Activated T-cell treated with anti-CD3 and anti-CD28 coated beads, Interleukin-2, amount 50 U/mL, for 24 hours (primary cell): ENCODE data around the gene EGFL7.
"Not testable (repeated sequence)": the region's sequence is repeated elsewhere in the genome, so short reads cannot be mapped to it uniquely, and the experiment has no call there.

Source experiments
- DNase-seq: peaks from one replicate; pipeline ENCODE4 v3.0.0-alpha.2; 2020
- H3K27ac Mint-ChIP-seq: 2 replicates; pipeline ENCODE4 v1.8.0; 2020; ENCODE audit warnings: mild to moderate bottlenecking, mixed read lengths
- H3K27me3 Mint-ChIP-seq: 2 replicates; pipeline ENCODE4 v1.8.0; 2020; ENCODE audit warnings: mixed read lengths
- H3K36me3 Mint-ChIP-seq: 2 replicates; pipeline ENCODE4 v1.8.0; 2020; ENCODE audit warnings: low read depth, mixed read lengths
- H3K4me1 Mint-ChIP-seq: 2 replicates; pipeline ENCODE4 v1.8.0; 2020; ENCODE audit warnings: low read depth, mixed read lengths
- H3K4me3 Mint-ChIP-seq: 2 replicates; pipeline ENCODE4 v1.8.0; 2020; ENCODE audit warnings: mild to moderate bottlenecking, moderate library complexity, mixed read lengths
- H3K9me3 Mint-ChIP-seq: 2 replicates; pipeline ENCODE4 v1.8.0; 2020; ENCODE audit warnings: mixed read lengths

Gene EGFL7

DNA sequence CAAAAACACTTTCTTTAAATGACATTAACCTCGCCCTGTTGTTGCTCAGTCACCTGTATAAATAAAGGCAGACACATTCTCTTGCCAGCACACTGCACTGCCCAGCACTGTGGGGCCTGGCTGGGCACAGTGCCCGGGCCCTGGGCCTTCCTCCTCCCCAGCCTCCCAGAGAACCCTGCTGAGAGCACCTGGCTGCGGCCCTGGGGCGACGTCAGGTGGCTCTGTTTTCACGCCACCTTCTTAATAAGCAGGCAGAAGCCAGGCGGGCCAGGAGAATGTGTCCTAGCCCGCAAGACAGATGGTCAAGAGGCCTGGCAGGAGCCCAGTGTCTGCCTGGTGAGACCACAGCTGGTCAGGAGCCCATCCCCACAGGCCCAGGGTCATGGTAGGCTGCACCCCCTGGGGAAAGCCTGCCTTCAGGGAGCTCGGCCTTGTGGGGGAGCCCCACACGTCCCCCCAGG lies 32.7 kb downstream of the EGFL7 start:
- Mint-ChIP-seq H3K27ac (no peak overlapping the region), H3K36me3 (no peaks in the 10 kb centered on the region), H3K9me3 (no peaks in the 10 kb centered on the region), H3K4me3 (no peak overlapping the region), H3K4me1 (peaks cover 4% of the 10 kb centered on the region), H3K27me3 (peaks cover 24% of the 10 kb centered on the region)
- DNase-seq: no peak

DNA sequence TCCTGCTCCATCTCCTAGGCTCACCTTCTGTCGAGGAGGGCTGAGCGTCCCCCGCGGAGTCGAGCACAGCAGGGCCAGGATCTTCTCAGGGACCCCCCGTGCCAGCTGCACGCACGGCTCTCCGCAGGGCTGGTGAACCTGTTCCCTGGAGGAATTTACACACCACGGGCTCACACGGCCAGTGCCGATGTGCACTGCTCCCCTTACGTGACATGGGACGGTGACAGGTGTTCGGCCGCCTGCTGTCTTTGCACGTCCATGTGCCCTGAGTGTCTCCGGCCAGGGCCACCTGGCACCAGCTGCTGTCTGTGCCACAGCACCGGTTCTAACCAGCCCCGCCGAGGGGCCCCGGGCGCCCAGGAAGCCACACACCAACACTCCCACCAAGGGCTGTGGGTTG lies 33.2 kb downstream of the EGFL7 start:
- Mint-ChIP-seq H3K27ac (no peak overlapping the region), H3K4me1 (peaks cover 9% of the 10 kb centered on the region), H3K4me3 (no peak overlapping the region), H3K9me3 (no peaks in the 10 kb centered on the region), H3K36me3 (no peaks in the 10 kb centered on the region), H3K27me3 (peaks cover 24% of the 10 kb centered on the region)
- DNase-seq: no peak

DNA sequence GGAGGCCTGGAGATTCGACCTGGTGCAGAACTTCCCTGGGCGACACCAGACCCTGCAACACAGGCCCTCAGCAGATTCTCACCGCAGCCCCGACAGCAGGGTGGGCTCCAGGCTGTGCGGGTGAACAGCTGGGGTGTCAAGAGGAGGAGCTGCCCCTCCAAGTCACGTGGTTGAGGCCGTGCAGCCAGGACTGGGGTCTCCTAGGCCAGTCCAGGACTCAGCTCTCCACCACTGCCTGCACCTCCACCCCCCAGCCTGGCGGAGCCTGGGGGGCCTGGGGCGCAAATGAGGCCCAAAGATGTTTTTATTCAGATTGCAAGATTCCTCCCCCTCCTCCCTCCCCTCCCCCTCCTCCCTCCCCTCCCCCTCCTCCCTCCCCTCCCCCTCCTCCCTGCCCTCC lies 33.8 kb downstream of the EGFL7 start:
- Mint-ChIP-seq H3K36me3 (no peaks in the 10 kb centered on the region), H3K9me3 (no peaks in the 10 kb centered on the region), H3K4me1 (peaks cover 14% of the 10 kb centered on the region), H3K4me3 (no peak overlapping the region), H3K27ac (no peak overlapping the region), H3K27me3 (peaks cover 24% of the 10 kb centered on the region)
- DNase-seq: no peak

DNA sequence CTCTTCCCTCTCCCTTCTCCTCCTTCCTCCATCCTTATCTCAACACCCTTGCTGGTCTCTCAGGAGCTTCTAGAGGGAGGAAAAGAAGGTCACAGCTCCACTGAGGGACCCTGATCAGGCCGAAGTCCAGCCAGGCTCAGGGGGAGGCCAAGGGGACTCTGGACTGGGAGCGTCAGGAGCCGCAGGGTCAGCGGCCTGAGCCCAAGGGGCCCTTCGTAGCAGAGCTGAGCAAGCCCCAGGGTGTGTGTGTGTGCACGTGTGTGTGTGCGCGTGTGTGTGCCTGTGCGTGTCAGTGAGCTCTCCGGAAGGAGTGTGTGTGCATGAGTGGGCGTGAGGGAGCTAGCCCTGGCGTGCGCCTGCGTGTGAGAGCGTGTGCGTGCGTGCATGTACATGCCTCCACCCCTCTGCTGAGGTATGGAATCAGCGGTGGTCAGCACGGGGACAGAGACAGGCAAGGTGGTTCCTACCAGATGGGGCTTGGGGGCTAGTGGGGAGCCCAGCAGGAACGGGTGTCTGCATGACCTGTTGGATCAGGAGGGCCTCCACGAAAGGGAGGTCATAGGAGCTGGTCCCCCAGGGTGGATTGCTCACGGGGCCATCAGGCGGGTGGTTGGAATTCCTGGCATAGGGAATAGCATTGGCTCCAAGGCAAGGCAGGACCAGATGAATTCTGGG lies 34.6 kb downstream of the EGFL7 start:
- DNase-seq: no peak
- no peaks in the 10 kb centered on the region for H3K36me3 Mint-ChIP-seq
- no peak overlapping the region for H3K4me3 Mint-ChIP-seq
- peaks cover 20% of the 10 kb centered on the region for H3K4me1 Mint-ChIP-seq
- peaks cover 27% of the 10 kb centered on the region for H3K27me3 Mint-ChIP-seq
- no peaks in the 10 kb centered on the region for H3K9me3 Mint-ChIP-seq
- no peak overlapping the region for H3K27ac Mint-ChIP-seq

DNA sequence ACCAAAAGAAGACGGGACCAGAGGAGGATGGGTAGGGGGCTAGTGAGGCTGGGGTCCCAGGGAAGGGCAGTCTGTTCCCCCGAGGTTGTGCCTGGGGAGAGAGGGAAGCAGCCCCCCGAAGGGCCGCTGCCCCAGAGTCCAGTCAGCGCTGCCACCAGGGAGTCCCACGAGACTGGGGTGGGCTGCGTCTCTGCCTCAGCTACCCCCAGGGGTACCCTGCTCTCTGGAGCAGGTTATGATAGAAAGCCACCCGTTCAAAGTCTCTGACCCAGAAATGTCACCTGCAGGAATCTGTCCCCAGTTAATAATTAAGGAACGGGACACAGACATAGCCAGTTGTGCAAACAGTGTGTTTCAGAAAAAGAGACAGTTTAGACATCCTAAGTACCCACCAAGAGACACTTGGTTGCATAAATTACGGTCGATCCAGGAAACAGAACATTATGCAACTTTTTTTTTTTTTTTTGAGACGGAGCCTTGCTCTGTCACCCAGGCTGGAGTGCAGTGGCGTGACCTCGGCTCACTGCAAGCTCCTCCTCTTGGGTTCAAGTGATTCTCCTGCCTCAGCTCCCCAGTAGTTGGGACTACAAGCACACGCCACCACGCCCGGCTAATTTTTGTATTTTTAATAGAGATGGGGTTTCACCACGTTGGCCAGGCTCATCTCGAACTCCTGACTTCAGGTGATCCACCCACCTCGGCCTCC lies 35.3 kb downstream of the EGFL7 start:
- Mint-ChIP-seq H3K9me3 (no peaks in the 10 kb centered on the region), H3K27me3 (peaks cover 27% of the 10 kb centered on the region), H3K36me3 (no peaks in the 10 kb centered on the region), H3K4me3 (no peak overlapping the region), H3K4me1 (peaks cover 22% of the 10 kb centered on the region), H3K27ac (no peak overlapping the region)
- DNase-seq: no peak

DNA sequence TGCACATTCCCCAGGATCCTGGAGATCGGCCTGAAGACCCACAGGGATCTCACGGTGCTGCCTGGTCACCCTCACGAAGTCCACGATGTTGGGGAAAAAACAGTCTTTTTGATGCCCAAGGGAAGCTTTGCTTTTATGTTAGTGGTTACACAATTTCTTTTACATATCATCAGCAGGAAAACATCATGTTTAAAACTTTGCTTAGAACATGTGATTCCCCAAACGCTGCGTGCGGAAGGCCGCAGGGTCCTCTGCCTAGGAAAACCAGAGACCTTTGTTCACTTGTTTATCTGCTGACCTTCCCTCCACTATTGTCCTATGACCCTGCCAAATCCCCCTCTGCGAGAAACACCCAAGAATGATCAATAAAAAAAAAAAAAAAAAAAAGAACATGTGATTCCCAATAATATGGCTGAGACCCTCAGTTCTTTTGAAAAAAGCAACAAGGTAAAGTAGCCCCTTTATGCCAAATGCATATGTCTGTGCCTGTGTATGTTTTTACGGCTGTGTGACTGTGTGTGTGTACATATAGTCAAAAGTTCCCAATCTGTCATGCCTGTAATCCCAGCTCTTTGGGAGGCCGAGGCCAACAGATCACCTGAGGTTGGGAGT lies 36.0 kb downstream of the EGFL7 start:
- Mint-ChIP-seq H3K4me1 (peaks cover 24% of the 10 kb centered on the region), H3K4me3 (no peak overlapping the region), H3K9me3 (no peaks in the 10 kb centered on the region), H3K27ac (no peak overlapping the region), H3K36me3 (no peaks in the 10 kb centered on the region), H3K27me3 (peaks cover 27% of the 10 kb centered on the region)
- no peak for DNase-seq

DNA sequence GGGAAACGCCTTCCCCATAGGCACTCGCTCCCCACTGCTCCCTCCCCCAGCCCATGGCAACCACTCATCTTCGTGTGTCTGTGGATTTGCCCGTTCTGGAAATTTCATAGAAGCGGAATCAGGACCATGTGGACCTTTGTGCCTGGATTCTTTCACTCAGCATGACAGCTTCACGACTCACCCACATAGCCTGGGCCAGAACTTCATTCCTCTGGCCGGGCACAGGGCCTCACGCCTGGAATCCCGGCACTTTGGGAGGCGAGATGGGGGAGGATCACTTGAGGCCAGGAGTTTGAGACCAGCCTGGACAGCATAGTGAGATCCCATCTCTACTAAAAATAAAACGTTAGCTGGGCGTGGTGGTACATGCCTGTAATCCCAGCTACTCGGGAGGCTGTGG lies 37.6 kb downstream of the EGFL7 start:
- peaks cover 24% of the 10 kb centered on the region for H3K4me1 Mint-ChIP-seq
- no peak overlapping the region for H3K4me3 Mint-ChIP-seq
- peaks cover 29% of the 10 kb centered on the region for H3K27me3 Mint-ChIP-seq
- H3K9me3 Mint-ChIP-seq: no peaks in the 10 kb centered on the region
- no peak overlapping the region for H3K27ac Mint-ChIP-seq
- no peaks in the 10 kb centered on the region for H3K36me3 Mint-ChIP-seq
- DNase-seq: no peak

DNA sequence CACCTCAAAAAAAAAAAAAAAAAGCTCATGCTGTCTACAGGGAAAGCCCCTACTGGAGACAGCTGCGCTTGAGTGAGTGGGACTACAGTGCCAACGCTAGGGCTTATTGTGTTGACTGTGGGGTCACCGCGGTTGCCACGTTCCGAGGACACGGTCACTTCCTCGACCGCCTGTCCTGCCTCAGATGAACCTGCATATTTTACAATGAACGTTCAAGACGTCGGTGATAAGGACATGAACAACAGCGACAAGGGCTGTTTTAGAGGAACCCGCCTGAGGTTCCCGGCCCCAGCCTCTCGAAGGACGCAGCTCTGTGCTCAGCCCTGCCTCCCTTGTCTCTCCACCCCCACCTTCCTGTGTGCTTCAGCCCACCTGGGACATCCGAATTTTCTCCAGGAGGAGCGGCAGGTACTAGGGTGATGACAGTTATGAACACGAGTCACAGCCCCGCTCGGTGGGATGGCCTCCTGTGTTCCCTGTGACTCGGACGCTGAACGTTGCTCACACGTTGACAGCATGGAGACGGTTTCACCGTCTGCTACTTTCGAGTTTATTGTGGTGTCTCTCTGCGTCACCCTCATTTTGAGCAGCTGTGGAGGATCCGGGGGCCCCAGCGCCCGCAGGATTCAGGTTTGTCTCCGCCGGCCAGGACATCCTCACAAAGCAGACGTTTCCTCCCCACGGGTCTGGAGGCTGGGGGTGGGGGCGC lies 38.4 kb downstream of the EGFL7 start:
- DNase-seq: peak; percentile 79
- Mint-ChIP-seq H3K9me3 (no peaks in the 10 kb centered on the region), H3K27me3 (peaks cover 33% of the 10 kb centered on the region), H3K4me1 (peaks cover 24% of the 10 kb centered on the region), H3K4me3 (peak overlapping the region; percentile 73), H3K36me3 (no peaks in the 10 kb centered on the region), H3K27ac (peak overlapping the region; percentile 92)

DNA sequence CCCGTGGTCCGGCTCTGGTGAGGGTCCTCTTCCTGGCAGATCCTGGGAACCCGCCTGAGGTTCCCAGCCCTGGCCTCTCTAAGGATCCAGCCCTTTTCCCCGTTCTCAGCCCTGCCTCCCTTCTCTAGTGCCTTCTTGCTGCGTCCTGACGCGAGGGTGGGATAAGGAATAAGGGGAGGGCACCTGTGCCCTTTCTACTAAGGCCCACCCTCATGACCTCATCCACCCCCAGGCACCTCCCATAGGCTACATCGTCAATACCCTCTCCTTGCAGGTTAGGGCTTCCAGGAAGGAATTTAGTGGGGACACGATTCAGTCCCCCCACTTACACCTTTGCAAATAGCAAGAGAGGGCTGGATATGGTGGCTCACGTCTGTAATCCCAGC lies 38.9 kb downstream of the EGFL7 start:
- Mint-ChIP-seq H3K27ac (peak overlapping the region; percentile 92), H3K9me3 (no peaks in the 10 kb centered on the region), H3K4me1 (peaks cover 24% of the 10 kb centered on the region), H3K36me3 (no peaks in the 10 kb centered on the region), H3K4me3 (peak overlapping the region; percentile 73), H3K27me3 (peaks cover 34% of the 10 kb centered on the region)
- DNase-seq: no peak

DNA sequence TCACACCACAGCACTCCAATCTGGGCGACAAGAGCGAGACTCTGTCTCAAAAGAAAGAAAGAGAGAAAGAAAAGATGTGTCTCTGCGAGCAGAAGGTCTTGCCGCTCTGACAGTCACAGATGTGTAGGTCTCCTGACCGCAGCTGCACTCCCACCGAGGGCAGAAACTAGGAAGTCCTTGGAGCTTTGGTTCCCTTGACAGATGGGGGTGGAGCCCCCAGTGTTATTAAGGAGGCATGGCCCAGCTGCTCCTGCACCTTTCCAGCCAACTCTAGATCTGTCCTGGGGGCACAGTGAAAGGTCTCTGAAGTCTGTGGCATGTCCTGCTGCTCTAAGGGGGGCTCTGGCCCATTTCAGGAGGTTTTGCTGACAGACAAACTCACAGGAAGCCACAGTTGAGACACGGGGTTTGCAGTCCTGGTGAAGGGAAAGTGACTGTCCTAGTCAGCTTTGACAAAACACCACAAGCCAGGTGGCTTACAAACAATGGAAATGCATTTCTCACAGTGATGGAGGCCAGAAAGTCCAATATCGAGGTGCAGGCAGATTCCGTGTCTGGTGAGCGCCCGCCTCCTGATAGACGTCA lies 40.7 kb downstream of the EGFL7 start:
- DNase-seq: no peak

DNA sequence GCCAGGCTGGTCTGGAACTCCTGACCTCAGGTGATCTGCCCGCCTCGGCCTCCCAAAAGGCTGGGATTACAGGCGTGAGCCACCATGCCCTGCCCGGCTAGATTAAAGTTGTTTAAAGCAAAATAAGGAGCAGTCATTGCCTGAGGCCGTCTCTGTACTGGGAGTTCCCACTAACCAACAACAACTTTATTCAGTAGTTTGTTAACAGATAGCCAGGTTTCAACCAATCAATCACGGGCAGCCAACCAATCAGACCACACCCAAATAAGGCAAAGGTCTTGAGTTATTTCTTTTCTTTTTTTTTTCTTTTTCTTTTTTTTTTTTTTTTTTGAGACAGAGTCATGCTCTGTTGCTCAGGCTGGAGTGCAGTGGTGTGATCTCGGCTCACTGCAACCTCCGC lies 42.0 kb downstream of the EGFL7 start:
- Mint-ChIP-seq H3K27me3 (peaks cover 22% of the 10 kb centered on the region), H3K4me1 (peaks cover 24% of the 10 kb centered on the region)
- not testable (repeated sequence) for DNase-seq, H3K9me3 Mint-ChIP-seq, H3K4me3 Mint-ChIP-seq, H3K36me3 Mint-ChIP-seq, H3K27ac Mint-ChIP-seq

More for the DNA sequence above, 40.7 kb downstream of the EGFL7 start:
- Mint-ChIP-seq H3K27ac (no peak overlapping the region), H3K4me1 (peaks cover 24% of the 10 kb centered on the region), H3K4me3 (no peak overlapping the region), H3K27me3 (peaks cover 27% of the 10 kb centered on the region), H3K9me3 (no peaks in the 10 kb centered on the region), H3K36me3 (no peaks in the 10 kb centered on the region)

DNA sequence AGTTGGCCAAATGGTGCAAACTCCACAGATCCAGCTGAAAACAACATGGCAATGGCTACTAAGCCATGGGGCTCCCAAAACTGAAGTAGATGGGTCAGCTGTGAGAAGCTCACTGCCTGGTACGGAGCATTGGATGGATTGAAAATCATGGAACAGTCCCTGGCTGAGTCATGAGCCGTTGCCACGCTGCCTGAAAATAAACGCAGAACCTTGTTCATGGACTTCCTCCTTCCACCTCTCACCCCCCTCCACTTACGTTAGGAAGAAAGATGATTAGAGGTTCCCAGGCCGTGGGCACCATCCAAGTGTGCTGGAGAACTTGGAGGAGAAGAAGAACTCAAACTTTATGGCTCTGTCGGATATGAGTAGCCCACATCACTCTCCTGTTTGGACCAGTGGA lies 42.8 kb downstream of the EGFL7 start:
- no peaks in the 10 kb centered on the region for H3K9me3 Mint-ChIP-seq
- H3K27ac Mint-ChIP-seq: no peak overlapping the region
- peaks cover 19% of the 10 kb centered on the region for H3K4me1 Mint-ChIP-seq
- no peak for DNase-seq
- H3K4me3 Mint-ChIP-seq: no peak overlapping the region
- no peaks in the 10 kb centered on the region for H3K36me3 Mint-ChIP-seq
- peaks cover 26% of the 10 kb centered on the region for H3K27me3 Mint-ChIP-seq

DNA sequence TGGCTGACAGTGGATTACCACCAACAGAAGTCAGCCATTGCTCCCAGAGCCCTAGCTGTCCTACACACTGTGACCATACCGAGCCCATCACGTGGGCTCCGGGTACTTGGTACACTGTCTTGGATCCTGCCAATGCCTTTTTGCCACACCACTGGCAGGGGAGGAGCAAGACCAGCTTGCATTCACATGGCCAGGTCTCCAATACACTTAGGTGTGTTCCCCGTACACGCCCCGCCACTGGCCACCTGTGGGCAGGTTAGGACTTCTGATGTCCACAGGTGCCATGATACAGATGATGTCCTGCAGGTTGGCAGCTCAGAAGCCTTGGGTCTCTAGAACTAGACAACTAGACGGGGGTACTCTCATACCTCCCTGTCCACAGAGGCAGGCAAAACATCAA lies 44.3 kb downstream of the EGFL7 start:
- no peaks in the 10 kb centered on the region for H3K9me3 Mint-ChIP-seq
- peaks cover 36% of the 10 kb centered on the region for H3K27me3 Mint-ChIP-seq
- no peak overlapping the region for H3K27ac Mint-ChIP-seq
- no peaks in the 10 kb centered on the region for H3K36me3 Mint-ChIP-seq
- peaks cover 10% of the 10 kb centered on the region for H3K4me1 Mint-ChIP-seq
- no peak overlapping the region for H3K4me3 Mint-ChIP-seq
- DNase-seq: no peak

DNA sequence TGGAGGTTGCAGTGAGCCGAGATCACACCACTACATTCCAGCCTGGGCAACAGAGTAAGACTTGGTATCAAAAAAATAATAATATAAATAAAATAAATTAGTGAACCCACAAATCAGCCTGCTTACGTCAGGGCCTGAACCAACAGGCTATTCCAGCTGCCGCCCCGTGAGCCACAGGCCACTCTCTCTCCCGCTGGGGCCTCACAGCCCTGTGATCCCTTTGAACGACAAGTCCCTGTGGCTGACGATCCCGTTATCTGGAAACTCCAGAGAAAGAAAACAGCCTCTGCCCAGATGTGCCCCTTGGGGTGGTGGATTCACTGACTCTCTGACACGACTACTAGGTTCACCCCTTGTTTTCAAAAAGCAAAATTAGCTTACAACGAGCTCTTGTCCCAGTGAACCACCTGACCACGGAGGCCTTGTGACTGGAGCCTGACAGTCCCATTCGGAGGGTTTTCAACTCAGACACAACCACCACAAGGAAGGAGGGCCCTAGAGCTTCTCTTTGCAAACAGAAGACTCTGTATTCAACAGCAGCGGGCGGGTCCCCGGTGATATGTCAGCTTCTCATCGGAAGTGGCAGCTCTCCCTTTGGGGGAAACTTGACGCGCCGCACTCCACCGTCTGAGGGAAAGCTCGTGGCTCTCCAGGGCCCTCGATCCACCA lies 45.3 kb downstream of the EGFL7 start:
- Mint-ChIP-seq H3K4me1 (peaks cover 6% of the 10 kb centered on the region), H3K9me3 (no peaks in the 10 kb centered on the region), H3K4me3 (no peak overlapping the region), H3K36me3 (no peaks in the 10 kb centered on the region), H3K27ac (no peak overlapping the region), H3K27me3 (peaks cover 36% of the 10 kb centered on the region)
- no peak for DNase-seq
